ENCODE measurements around the gene PRIM1.

PRIM1 gene

DNA sequence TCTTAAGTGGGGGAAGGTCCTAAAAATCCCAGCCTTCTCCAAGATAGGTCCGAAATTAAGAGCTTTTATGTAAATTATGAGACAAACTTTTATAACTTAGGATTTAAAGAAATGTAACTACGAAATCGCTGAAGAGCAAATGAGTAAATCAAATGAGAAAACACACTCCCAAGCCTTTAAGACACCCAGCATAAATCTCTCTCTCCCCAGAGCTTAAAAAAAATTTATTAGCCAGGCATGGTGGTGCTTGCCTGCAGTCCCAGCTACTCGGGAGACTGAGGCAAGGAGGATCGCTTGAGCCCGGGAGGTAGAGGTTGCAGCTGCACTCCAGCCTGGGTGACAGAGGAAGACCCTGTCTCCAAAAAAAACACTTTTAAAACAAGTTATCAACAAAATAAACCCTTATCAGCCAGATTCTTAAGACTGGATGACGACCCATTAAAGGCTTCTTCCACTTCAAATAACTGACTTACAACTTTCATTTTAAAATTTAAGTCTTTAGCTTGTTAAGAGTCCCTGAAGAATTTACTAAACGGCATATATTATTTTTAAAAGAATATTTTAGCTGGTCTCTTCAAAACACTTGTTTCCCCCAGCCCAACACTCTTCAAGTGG, 67.3 kb downstream of the PRIM1 start:
- TF ChIP-seq PAX5 (IDR thresholded peaks at IDR 0.05; ENCODE audit: insufficient read depth, low read length, severe bottlenecking) (no peak), POLR2AphosphoS5 (IDR thresholded peaks at IDR 0.05; ENCODE audit: low read depth, low read length) (no peak), TAF1 (IDR thresholded peaks at IDR 0.05; ENCODE audit: low read depth, low read length) (no peak), SPI1 (IDR thresholded peaks at IDR 0.05; ENCODE audit: low read depth, low read length) (no peak), POU2F2 (IDR thresholded peaks at IDR 0.05; ENCODE audit: low read depth, low read length) (no peak), POLR2A (IDR thresholded peaks at IDR 0.05; ENCODE audit: low read depth, low read length) (no peak)
- DNase-seq (ENCODE audit: insufficient read length, low spot score) (no peak), FAIRE-seq (no peak)

DNA sequence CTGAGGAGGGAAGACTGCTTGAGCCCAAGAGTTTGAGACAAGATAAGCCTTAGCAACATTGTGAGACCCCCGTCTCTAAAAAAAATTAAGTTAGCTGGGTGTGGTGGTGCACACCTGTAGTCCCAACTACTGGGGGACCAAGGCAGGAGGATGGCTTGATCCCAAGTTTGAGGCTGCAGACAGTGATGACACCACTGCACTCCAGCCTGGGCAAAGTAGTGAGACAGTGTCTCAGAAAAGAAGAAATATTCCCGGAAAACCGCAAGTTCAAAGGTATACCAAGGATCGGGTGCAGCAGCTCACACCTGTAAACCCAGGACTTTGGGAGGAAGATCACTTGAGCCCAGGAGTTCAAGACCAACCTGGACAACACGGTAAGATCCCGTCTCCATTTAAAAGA, 69.8 kb downstream of the PRIM1 start:
- no peak for DNase-seq (ENCODE audit: insufficient read length, low spot score)
- TF ChIP-seq PAX5 (IDR thresholded peaks at IDR 0.05; ENCODE audit: insufficient read depth, low read length, severe bottlenecking) (no peak), POLR2AphosphoS5 (IDR thresholded peaks at IDR 0.05; ENCODE audit: low read depth, low read length) (no peak), SPI1 (IDR thresholded peaks at IDR 0.05; ENCODE audit: low read depth, low read length) (no peak), POLR2A (IDR thresholded peaks at IDR 0.05; ENCODE audit: low read depth, low read length) (no peak), POU2F2 (IDR thresholded peaks at IDR 0.05; ENCODE audit: low read depth, low read length) (no peak), TAF1 (IDR thresholded peaks at IDR 0.05; ENCODE audit: low read depth, low read length) (no peak)
- FAIRE-seq: no peak
